HTERT RPE-1 (cell line): Measurements from ENCODE around the gene ZNRF4.

ENCODE experiments used
- in situ Hi-C: fragments of 300-500 bp; cut with MboI; formaldehyde crosslinking; loops from 4 replicates; pipeline ENCODE4 v1.14.3; 2020; ENCODE audit warnings: low sequenced_read_pairs

Gene ZNRF4

GRCh38 chr19:5498830-5499550 lies 43.8 kb downstream of the ZNRF4 start:
- in situ Hi-C loops = no loop called here

- in situ Hi-C loops = no loop called here
Measured at GRCh38 chr19:5501907-5502306, 46.7 kb downstream of the ZNRF4 start.

- in situ Hi-C loops = no loop called here
Measured at GRCh38 chr19:5503598-5503997, 48.4 kb downstream of the ZNRF4 start.

GRCh38 chr19:5504114-5504513 lies 48.9 kb downstream of the ZNRF4 start:
- in situ Hi-C loops = no loop called here
